HTR-8/SVneo (cell line): ENCODE data around the gene GATM.
A peak's percentile ranks its signal among the peaks of the same experiment; 100 is the strongest.
"Not testable (repeated sequence)": the region's sequence is repeated elsewhere in the genome, so short reads cannot be mapped to it uniquely, and the experiment has no call there.

ENCODE experiments used
- DNase-seq: peaks from one replicate; pipeline ENCODE4 v3.0.0; 2011; ENCODE audit warnings: low spot score, mixed read lengths; ENCODE audit not compliant: insufficient read length
- FAIRE-seq: peaks from 2 replicates; lab custom pipeline; 2011; peaks lifted over from hg19 to GRCh38; lab: Jason Lieb, UNC

GATM gene

GRCh38 chr15:45391746-45392583, 13.6 kb upstream of the GATM start:
- FAIRE-seq, result no peak
- DNase-seq, result no peak

GRCh38 chr15:45389351-45389750, 11.0 kb upstream of the GATM start:
- FAIRE-seq, result no peak

DNA sequence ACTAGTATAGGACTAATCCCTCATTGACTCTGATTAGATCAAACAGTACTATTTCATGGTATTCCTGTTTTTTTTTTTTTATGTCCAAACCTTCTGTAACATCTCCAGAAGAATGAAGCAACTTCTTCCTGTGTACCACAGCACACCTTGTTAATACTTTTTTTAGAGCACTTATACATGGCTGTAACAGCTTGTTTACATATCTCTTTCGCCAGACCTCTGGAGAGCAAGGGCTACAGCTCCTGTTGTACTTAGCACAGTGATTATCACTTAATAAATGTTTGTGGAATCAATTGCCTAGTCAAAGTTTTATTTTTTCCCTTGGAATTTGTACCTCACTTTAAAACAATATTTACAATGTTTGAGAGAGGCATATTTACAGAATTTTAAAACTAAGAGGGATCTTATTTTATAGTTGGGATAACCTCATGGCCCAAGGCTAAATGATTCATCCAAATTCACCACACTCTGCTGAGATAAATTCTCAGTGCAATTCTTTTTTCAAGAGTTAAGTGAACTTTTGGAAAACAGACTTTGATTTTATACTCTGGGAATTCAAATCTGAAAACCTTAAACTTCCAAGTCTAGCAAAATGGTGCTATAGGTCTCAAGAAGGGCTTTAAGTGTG, 9.2 kb upstream of the GATM start:
- DNase-seq (no peak), FAIRE-seq (no peak)

More at GRCh38 chr15:45389351-45389750, 11.0 kb upstream of the GATM start:
- no peak for DNase-seq

- FAIRE-seq, result no peak
Measured at GRCh38 chr15:45386974-45387373, 8.6 kb upstream of the GATM start.

DNA sequence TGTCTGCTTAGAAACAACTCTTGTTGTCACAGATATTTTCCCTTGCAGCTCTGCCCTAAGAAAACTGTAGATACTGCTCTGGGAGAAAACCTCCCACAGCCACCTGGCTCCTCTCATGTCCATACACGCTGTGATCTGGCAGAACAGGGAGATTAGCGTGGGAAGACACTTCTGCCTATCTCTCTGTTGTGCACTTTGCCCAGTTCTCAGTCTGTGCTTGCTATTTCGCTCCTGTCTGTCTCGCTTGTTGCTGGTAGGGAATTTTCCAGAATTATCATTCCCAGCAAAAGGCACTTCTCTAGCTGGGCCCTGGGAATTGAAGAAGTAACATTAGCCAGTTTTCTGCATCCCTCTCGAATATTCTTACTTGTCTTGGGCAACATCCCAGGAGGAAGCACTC, 8.1 kb upstream of the GATM start:
- FAIRE-seq (no peak), DNase-seq (no peak)

More at GRCh38 chr15:45386974-45387373, 8.6 kb upstream of the GATM start:
- DNase-seq, result no peak

DNA sequence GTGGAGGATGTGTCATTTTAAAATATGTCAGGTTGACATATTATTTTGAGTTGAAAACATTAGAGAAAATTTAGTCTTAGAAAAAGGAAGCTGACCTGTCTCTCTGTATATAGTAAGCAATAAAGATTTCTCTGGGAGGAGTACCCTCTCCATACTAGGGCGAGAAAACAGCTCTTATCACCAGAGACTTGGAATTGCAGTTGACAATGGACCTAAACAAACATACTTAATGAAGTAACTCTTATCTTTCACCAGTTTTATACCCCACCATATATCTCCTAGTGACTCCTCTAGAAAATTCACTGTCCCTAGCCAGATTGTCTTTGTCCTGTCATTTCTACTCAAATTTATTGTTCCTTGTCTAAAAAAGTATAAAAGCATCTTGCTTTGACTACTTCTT, 7.2 kb upstream of the GATM start:
- no peak for FAIRE-seq
- DNase-seq, result no peak

GRCh38 chr15:45384700-45385099, 6.4 kb upstream of the GATM start:
- DNase-seq (no peak), FAIRE-seq (no peak)

DNA sequence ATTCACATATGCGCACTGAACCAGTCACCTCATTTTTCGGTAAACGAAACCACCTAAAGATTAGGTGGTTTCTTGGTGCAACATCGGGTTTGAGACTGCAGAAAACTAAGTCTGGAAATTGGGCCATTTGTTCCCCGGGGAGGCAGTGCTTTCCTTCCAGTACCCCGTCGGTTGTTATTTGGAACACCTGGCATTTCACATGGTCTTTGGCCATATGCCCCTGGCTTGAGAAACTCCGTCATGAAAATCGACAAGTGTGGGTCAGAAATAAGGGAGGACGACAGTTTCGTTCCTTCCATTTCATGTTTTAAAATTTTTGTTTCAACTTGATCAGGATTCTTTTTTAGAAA, 544 bp upstream of the GATM start:
- FAIRE-seq (no peak), DNase-seq (no peak)

DNA sequence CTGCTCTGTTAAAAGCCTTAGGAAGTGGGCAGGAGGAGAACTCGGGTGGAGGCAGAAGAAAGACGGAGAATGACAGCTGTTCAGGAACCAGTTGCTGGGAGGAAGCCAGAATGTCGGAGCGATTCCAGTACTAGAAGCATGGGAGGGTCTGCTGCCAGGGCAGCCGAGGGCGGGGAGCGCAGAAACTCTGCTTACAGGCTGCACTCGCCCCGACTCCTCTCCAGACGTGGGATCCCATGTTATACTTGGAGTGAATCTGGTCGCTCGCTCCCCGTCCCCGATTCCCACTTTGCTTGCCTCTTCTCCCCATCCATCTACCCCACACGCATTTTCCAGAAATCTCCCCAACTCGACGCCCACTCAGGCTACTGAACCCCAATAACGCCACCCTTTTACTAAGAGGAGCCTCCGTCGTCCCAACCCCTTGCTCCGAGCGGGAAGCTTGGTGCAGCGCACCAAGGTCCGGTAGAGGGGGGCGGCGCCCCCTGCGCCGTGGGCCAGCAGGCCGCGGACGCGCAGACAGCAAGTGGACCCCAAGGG, 665 bp downstream of the GATM start:
- DNase-seq, result peak; percentile 6
- no peak for FAIRE-seq

DNA sequence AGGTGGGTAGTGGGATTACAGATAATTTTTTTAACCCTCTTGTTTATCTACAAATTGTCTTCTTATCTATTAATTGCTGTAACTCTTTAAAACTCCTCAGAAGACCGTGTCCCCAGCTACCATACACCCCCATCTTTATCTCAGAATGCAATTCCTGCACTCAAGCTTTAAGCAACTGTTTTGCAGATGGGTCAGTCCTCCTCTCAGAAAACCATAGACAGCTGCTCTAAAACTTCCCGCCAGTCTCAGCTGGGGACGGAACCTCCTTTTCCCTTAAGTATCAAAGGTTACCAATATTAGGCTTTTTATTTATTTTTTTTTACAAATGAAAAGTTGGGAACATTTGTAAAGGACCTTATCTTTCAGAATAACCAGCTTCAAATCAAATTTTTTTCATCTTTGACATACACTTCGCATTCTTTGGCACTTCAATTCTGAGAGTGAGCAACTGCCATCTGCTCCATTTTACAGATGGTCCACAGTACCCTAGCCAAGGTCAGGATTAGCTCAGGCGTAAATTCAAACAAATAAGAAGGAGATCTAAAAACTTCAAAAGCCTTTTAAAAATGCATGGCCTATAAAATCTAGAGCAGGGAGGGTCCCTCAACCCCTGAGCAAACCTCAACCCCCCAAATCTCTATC, 1.3 kb downstream of the GATM start:
- DNase-seq (no peak), FAIRE-seq (no peak)

DNA sequence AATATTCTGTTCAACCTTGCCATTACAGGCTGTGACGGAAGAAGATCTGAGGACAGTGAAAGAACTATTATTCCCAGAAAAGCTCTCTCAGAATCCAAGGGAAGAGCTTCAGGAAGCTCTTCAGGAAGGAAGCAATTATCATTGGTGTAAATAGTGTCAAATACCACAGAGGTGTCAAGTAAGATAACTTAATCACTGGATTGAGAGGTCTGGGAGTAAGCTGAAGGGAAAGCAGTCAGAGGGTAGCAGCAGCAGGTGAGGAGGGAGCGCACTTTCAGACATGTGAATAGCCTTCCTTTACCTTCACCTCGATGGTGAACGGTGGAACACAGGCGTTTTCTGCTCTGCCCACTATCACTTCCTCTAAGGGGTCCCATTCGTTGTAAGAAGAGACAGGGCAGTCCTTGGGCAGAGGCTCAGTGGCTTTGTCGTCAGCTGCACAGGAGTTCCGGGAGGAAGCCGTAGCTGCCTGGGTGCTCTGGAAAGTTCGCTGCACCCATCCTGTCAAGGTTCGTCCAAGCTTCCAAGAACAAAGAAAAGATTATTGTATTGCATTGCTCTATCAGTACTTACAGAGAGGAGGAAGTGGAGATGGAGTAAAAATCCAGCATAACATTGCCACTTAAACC, 1.9 kb downstream of the GATM start:
- DNase-seq (no peak), FAIRE-seq (no peak)

- DNase-seq, result no peak
- no peak for FAIRE-seq
Measured at GRCh38 chr15:45375836-45376235, 2.5 kb downstream of the GATM start.

DNA sequence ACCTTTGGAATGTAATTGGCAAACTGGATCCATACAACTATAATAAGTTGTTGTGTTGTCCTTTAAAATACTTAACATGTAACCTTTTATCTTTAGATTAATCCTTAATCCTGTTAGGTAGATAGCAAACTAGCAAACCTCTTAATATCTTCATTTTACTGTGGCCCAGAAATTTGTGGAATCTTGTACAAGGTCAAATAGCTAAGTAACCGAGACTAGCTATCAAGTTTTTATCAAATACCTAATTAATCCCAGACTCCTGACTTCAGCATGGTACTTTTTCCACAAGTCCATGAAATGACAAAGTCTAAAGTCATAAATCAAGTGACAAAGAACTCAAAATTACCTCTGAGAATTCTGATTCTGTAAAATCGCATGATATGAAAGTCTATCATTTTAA, 4.4 kb downstream of the GATM start:
- DNase-seq (no peak), FAIRE-seq (no peak)

DNA sequence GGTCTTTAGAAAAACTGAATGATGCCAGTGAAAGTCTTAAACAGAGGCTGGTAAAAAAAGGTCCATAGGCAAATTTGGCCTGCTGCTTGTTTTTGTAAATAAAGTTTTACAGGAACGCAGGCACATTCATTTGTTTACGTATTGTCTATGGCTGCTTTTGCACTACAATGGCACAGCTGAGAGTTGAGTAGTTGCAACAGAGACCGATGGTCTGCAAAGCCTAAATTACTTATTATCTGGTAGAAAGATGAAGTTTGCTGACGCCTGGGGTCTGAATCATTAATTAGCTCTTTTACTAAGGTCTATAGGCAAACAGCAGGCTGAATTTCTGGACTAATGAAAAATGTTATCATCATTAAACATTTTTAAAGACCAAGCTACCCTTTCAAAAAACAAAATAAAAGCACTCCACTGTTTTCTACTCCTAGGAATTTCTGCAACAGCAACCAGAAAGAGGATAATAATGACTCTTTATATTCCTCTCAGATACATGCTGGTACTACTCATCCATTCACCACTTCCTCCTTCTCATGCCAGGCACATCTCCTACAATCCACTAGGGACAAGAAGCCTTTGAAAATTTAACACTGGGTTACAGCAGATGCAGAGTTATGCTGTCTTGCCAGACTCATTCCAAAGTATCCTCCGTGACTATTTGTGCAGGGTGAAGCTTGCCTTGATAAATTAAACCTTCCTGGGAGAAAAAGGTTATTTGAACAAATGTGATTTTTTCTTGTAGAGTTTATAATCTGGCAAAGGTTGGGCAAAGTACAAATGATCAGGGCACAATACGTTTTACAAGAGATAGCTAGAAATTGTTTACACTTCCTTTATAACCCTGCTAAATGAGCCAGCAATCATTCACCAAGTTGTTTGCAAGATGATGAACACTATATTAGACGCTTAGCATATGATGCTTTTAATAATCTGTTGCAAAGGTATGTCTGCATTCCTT, 6.0 kb downstream of the GATM start:
- FAIRE-seq (no peak), DNase-seq (no peak)

DNA sequence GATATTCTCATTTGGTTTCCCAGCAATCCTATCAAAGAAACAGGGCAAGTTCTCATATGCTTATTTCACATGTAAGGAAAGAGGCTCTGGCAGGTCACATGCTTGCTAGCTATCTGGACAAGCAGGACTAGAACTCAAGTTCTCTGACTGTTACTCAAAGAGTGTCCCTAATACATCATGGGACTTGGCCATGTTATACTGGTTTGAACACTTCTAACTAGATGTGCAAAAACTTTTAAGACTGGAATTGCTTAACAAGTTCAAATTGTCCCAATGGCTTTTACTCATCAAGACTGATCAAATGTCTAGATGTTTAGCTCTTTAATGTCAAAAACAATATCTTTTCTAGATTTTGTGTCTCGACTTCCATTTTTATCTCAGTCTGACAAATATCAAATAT, 6.8 kb downstream of the GATM start:
- no peak for FAIRE-seq
- DNase-seq, result no peak

- not testable (repeated sequence) for FAIRE-seq, DNase-seq
Measured at GRCh38 chr15:45370042-45370441, 8.3 kb downstream of the GATM start.

GRCh38 chr15:45367222-45367621, 11.1 kb downstream of the GATM start:
- FAIRE-seq, DNase-seq: not testable (repeated sequence)

DNA sequence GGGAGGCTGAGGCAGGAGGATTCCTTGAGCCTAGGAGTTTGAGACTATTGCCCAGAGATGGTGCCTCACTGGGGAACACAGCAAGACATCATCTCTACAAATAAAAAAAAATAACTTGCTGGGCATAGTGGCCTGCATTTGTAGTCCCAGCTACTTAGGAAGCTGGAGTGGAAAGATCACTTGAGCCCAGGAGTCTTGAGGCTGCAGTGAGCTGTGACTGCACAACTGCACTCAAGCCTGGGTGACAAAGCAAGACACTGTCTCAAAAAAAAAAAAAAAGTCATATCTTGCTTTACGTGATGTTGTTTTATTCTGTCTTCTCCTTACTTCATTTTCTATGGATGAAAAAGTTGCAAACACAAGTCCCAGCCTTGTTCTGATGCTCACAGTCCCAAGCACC, 14.1 kb downstream of the GATM start:
- DNase-seq, result no peak
- FAIRE-seq, result no peak

DNA sequence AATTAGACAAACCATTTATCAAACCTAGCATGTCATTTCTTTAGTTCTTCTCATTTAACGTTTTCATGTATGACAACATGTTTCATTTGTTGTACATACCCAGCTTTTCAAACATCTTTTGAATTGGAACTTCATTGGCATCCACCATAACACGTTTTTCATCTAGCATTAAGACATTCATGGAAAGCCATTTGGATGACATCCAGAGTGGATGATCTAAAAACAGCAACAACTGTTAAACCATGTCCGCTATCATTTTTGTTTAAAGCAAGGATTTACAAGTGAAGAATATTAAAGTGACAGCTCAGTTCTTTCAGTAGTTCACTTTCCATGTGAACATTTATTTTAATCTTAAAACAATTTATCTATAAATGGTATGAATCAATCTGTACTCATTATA, 14.5 kb downstream of the GATM start:
- DNase-seq (no peak), FAIRE-seq (no peak)

DNA sequence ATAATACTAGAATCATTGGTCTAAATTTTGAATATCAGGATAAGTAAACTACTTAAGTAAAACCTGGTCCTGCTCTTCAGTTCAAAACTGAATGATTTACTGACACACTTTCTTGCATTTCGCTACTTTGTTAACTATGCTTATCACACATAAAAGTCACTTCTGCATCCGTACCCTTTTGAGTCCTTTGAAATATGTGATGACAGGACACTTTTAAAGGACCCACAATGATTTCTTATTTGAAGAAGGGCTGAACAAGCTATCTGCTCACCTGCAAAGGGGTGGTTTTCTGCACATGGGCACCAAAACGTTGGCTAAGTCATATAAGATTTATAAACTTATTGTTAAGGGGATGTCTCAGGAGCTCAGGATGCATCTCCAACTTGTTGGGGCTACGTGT, 15.0 kb downstream of the GATM start:
- FAIRE-seq (no peak), DNase-seq (no peak)
